Fibroblast of peridontal ligament (primary cell): ENCODE data around the gene ARHGAP32.
A peak's percentile ranks its signal among the peaks of the same experiment; 100 is the strongest.

Experiments used
- DNase-seq: peaks from one replicate; pipeline ENCODE4 v3.0.0-alpha.2; 2010; ENCODE audit errors: extremely low read depth

The ARHGAP32 gene

DNA sequence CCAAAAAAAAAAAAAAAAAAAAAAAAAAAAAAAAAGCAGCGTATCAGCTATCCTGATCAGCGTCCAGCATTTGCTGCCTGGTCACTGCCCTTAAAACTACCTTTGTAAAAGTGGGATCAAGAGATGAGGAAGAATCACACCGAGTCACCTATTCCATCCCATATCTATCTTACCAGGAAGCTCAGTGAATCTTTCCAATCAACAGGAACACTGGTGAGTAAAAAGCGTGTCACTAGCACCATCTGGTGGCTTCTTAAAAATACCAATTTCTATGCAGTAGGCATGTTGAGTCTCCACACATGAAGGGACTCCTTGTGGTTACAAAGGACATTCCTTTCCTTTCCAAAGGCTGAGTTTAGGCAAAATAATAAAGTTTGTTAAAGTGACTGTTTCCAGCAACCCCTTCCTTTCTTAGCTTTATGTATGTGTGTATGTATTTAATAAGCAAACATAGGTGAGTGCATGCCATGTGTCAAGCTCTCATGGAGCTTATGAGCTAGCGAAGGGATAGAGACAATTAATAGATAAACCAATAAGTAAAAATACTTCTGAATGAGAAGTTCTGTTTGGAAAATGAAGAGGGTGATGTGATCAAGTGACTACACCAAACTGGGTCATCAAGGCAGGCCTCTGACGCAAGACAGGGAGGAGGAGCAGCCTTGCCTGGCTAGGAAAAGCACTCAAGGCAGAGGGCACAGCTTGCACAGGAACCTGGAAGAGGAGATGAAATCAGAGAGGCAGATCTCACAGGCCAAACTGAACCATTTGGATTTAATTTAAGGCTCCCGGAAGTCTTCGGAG is 235.5 kb downstream of the ARHGAP32 start:
- peak; percentile 85 for DNase-seq

DNA sequence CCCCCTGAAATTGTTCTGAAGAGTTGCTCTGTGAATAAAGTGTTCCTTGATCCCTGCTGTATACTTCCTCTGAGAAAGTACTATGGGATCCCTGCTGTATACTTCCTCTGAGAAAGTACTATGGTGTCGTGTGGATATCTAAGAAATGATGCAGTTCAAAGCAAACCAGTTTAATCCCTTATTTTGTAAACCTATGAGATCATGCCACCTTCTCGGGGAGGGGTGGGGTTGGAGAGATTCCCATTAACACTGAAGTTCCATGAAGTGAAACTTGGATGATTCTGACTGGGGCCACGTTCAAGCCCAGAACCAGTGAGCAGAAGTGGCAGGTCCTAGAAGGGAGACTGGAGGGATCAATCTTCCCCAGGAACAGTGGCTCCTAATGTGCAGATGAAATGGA is 236.5 kb downstream of the ARHGAP32 start:
- no peak for DNase-seq

DNA sequence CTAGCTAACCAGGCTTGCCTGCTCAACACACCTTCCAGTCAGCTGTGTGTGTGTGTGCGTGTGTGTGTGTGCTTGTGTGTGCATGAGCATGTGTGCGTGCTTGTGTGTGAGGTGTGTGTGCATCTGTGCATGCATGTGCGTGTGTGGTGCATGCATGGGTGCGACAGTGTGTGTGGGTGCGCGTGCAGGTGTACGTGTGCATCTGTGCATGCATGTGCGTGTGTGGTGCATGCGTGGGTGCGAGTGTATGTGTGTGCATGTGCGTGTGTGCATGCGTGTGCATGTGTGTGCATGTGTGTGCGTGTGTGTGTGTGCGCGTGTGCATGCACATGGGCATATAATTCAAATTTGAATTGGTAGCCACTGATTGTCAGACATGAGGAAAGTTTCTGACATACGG is 239.0 kb downstream of the ARHGAP32 start:
- DNase-seq, result no peak

DNA sequence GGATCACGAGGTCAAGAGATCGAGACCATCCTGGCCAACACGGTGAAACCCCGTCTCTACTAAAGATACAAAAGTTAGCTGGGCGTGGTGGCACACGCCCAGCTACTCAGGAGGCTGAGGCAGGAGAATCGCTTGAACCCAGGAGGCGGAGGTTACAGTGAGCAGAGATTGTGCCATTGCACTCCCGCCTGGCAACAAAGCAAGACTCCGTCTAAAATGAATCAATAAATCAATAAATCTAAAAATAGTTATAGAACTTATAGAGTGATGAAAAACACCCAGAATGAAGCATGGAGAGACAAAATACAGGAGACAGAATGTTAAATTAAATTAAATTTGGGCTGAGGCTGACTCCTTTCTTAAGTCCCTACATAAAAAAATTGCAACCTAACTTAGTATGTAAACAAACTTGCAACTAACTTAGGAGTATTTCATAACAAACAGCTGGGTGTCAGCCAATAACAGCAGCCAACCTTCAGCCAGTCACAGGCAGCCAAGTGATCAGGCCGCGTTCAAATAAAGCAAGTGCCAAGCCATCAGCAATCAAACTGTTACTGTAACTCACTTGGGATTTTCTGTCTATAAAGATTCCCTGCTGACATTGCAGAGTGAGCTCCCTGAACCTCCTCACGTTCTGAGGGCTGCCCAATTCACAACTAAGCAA is 242.2 kb downstream of the ARHGAP32 start:
- peak; percentile 27 for DNase-seq

DNA sequence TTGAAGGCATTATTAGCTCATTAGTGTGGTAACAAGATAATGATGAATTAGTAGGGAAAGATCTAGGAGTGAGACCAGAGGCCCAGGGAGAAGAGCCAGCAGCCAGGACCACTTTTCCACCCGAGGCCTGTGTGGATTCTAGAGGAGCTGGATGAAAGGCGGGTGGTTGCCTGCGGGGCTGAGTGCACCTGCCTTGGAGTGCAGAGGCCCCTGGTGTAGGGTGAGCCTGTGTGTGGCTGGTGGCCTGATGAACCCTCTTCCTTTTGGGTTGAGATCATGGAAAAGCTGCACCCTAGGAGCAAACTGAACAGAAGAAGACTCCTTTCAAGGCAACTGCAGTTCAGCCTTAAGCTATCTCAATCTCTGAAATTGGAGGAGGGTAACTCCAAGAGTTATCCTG is 243.5 kb downstream of the ARHGAP32 start:
- DNase-seq, result no peak

DNA sequence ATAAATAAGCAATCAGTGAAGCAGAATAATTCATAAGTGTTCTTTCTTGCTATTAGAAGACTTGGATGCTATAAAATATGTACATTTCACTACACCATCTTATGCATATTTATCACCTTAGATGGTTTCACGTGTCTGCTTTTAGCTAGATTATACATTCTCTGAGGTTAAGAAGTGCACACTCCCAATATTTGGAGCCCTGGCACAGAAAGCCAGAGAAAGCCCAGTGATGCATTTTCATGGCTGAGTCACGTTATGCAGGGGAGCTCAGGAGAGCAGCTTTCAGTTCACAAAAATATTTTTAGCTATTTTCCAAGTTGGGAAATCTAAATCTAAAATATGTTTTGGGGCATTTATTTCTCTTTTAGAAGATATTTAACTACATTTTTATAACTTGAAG is 244.4 kb downstream of the ARHGAP32 start:
- DNase-seq, result no peak

DNA sequence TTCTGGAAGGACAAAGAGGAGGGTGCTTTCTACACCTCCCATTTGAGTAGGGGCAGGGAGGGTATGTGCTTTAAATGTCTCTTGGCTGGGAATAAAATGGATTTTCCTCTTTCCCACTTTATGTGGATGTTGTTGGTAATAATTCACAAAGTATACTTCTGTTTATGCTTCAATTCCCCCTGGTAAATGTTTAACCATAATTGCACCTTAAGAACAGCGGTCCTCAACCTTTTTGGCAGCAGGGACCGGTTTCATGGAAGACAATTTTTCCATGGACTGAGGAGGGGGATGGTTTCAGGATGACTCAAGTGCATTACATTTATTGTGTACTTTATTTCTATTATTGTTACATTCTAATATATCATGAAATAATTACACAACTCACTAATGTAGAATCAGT is 245.5 kb downstream of the ARHGAP32 start:
- DNase-seq, result no peak

DNA sequence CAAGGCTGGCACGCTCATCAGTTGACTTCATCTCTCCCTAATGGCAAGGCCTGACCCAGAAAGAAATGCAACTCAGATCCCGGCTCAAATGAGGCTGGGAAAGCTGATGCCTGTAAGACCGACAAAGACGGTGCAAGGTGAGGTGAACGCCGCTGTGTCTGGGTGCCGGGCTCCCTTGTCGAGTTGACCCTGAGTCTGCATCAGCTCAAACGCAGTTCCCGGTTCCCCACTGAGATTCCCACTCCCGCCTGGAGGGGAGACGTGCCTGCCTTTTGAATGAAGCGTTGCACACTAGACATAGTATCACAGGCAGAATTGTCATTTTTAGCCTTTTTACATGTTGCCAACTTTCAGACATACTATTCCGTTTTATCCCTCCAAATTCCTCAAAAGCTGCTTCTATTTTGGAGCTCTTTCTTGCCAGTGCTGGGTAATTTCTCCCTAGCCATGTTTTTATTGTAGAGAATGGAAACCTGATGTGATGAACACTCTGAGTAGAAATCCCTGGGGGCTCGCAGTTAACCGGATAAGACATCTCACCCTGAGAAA is 248.6 kb downstream of the ARHGAP32 start:
- no peak for DNase-seq

DNA sequence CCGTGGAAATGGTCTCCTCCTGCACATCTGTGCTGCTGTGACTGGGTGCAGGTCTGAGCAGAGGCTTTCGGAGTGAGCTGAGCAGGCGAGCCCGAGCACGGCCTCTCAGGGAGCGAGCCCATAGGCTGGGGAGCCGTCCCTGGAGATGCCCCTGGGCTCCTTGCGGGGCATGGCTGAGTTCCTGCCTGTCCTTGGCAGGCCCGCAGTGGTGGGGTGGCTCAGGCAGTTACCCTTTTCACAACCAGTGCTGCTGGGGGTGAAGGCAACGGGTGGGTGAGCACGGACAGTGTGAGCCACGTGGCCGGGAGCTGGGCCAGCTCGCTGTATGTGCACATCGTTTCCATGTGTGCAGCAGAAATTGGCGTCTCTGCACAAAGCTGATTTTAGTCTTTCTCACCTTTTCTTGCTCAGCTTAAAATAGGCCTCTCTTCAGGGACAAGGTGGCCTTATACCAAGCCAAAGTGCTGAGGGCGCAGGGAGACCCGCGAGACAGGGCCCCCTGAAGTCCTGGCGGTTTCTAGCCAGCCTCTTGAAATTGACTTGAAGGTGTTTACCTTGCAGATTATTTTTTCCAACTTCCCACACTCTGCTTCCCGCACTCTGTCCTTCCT is 249.2 kb downstream of the ARHGAP32 start, which contains the start of gene TP53AIP1:
Gene TP53AIP1 (minus strand): TSS at position 55 of the 611 bp plus-strand sequence. CDS start 5,053 bp downstream, outside the sequence.
- DNase-seq, result no peak

DNA sequence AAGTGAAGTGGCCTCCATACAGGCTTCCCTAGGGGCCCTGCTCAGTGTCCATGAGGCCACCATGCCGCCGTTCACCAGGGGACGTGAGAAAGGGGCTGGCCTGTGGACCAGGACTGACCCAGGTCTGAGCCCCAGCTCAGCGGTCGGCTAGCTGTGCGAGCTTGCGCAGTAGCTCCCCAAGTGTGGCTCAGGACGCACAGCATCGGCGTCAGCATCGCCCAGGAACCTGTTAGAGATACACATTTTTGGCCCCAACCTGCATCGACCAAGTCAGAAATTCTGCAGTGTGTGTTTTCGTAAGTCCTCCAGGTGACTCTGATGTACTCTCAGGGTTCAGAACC is 249.9 kb downstream of the ARHGAP32 start:
- no peak for DNase-seq

DNA sequence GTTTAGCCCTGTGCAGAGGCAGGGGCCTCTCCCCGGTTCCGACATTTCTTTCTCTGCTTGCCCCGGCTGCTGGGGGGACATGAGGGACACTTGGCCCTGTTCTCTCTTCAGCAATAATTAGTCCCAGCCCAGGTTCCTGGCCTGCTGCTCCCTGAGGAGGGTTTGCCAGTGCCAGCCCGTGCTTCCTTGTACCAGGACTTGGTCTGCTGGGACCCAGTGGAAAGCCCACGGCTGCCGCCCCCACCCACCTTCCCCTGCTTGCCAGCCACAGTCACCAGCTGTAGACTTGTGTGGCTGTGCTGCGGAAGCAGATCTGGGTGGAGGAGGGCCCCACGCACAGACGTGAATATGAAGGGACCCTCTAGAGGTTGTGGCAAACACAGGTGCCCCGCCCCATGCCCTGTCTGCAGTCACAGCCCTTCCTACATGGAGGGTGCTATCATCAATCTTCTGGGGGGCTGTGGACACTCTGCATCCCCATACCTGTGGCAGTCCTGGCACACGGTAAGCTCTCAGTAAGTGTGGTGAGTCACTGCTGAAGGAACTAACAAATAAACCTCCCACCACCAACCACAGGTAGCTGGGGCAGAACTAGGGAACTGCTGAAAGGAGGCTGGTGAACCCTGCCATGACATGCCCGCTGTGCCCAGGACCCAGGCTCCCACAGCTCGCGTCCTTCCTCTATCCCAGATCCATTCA is 250.4 kb downstream of the ARHGAP32 start:
- no peak for DNase-seq

DNA sequence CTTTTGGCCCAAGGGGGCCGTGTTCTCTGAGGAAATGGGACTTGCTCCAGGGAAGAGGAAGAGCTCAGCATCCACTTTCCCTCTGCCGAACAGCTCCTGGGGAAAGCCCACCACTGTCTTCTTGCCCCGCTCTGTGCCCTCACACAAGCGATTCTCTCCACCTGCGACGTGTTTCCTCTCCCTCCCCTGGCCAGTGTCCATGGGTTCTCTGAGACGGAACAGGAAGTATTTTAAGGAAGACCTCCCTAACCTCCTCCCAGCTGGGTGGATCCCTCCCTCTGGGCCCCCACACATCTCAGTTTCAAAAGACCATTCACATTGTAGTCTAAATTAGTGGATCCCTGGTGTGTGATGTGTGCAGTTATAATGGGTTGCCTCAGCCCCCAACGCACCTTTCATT is 251.0 kb downstream of the ARHGAP32 start:
- DNase-seq, result no peak

DNA sequence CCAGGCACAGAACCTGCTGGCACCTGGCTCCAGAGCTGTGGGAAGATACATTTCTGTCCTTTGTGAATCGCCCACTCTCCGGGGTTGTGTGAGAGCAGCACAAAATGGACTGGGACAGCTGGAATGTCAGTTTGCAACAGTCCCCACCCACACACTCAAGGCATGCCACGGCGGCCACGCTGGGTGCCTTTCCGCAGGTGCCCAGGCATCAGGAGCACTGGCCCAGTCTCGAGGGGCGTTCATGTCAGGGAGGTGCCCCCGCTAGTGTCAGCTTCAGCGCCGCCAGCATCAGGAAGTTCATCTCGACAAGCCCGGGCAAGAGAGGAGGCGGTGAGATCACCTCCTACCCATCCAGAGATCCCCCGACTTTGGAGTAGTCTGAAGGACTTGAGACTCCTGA is 251.5 kb downstream of the ARHGAP32 start:
- DNase-seq, result no peak

DNA sequence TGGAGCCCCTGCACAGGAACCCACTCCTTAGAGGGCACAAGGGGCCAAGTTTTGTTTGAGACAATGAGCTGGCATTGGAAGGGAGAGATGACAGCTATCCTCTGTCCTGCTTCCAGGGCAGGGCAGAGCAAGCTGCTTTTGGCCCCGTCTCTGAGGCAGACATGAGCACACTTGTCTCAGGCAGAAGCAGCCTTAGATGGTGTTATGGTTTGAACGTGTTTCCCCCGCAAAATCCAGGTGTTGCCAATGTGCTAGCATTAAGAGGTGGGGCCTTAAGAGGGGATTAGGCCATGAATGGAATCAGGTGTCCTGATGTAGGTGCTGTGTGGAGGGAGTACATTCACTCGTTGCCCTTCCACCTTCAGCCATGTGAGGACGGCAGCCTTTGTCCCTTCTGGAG is 252.0 kb downstream of the ARHGAP32 start:
- no peak for DNase-seq

DNA sequence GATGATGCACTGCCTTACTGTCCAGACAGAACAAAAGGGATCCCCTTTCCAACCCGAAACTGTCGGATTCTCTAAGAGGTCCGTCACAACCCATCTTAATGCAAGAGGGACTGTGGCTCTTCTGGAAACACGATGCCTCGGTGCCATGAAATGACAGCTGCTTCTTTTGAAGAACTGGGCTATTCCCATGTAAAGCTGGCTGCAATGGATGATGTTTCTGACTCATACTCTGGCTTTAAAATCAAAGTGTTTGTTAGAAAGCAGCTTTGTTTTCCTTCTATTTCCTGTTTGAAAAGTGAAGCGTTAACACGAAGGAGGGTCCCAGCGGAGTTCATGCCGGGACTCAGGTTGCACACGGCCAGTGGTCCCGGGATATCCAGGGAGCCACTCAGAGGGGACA is 252.5 kb downstream of the ARHGAP32 start:
- DNase-seq, result no peak

DNA sequence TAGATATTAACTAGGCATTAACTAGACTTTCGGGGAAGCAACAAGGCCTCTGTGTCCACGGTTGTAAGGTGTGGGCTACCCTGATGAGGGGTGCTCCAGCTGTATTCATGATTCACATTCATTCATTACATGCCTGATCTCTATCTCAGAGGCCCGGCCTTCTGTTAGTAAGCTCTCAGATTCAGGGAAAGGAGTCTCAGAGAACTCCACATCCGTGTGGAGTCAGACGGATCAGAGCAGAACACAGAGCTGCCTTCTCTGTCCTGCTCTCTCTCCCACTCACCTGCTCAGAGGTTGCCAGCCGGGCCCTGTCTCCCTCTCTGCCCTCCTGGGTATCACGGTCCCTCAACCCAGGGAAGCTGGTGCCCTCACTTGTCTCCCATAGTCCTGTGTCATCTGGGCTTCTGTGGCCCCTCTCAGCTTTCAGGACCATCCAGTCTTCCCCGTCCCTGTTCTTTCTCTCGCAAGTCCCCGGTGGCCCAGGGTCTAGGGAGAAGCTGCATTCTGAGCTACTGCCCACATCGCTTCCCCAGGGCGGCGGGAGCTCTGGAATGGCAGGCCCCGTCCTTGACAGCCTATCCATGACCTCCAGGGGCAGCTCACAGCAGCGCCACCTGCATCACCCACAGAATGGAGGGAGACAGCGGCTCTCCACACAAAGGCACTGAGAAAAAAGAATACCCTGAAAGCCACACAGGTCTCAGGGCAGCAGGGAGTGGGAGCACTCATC is 253.8 kb downstream of the ARHGAP32 start:
- DNase-seq, result no peak

DNA sequence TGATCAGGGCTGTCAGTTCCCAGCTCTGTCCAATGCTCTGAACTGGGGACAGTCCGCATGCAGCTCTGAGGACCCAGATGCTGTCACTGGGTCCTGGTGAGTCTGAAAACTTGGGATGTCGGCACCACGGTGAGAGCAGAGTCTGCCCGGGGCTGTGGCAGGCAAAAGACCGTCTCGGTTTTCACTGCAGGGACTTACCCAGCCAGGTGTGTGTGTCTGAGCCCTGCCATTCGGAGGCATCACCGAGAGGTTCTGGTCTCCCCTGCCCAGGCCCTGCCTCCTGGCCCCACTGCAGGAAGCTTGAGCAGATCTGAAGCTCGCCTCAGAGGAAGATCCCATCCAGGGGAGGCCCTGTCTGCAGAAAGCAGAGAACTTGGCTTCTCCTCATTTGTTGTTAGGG is 254.6 kb downstream of the ARHGAP32 start:
- no peak for DNase-seq

DNA sequence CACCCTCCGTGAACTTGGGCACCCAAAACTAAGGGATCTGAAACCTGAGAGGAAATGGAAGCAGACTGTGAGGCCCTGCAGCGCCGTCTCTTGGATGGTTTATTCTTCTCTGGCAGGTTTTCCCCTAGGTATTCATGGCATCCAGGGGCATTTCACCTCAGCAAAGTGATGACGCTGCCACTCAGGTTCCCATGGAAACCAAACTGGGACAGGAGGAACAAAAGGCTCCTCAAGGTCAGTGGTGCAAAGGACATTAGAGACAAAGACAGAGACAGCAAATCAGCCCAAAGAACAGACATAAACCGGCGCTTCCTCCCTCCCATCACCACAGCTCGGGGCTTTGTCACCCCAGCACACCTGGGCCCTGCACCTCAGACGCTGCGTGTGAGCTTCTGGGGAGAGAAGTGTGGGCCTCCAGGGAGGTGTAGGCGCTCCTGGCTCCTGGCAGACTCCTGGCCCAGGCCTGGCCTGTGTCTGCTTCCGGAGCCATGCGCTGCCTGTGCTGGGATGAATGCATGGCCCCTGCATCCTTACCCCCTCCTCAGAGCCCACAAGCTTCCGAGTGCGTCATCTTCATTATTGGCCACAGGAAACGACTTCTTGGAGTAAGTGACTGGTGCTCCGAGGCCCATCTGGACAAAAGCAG is 255.4 kb downstream of the ARHGAP32 start:
- no peak for DNase-seq

DNA sequence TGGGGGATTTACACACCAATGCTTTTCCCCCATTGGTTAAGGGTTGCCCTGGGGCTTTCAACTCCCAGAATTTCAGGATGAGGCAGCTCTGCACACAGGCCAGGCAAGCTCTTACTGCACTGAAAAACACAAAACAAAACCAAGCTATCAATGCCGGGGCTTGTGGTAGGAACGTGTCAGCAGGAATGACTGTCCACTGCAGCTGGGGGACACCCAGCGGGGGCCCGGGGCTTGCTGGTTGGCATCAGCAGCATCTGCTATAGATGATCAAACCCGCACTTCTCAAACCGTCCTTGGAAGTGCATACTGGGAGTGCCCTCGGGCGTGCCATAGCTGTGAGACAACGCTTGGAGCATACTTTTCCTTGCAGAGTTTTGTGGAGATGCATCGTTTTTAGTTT is 257.2 kb downstream of the ARHGAP32 start:
- DNase-seq, result no peak

DNA sequence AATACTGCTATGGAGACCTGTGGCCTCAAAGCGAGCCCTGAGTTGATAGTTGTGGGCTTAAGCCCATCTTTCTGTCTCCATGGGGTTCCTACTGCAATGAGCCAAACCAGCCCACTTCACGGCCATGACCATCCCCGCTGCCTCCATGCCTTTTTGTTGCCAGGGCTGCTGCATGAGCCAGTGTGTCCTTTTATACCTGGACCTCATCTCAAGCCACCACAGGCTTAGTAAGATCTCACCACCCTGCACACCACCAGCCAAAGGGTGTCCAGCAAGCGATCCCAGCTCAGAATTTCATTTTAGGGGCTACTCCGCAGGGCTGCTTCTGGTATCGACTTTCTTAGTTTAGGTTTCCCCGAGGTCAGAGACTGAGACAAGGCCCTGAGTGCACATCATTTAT is 257.8 kb downstream of the ARHGAP32 start:
- DNase-seq, result no peak
